RWPE1 (cell line): ENCODE measurements around the gene ATP8B4.
"Not testable (repeated sequence)": the region's sequence is repeated elsewhere in the genome, so short reads cannot be mapped to it uniquely, and the experiment has no call there.

Source experiments
- CTCF ChIA-PET: fragments of 350-600 bp; sonication (Branson Sonifier 250); formaldehyde crosslinking; extraction: SDS; loops from one replicate; lab custom pipeline; 2021; lab: Yijun Ruan, JAX
- POLR2A ChIA-PET: fragments of 400-600 bp; formaldehyde crosslinking; extraction: SDS; loops from one replicate; lab custom pipeline; 2020; ENCODE audit warnings: antibody characterized with exemption; ENCODE audit not compliant: low non-redundant PET; lab: Yijun Ruan, JAX
- DNase-seq: peaks from one replicate; pipeline ENCODE4 v3.0.0; 2012; ENCODE audit warnings: low spot score
- H3K27ac ChIP-seq: fragments of 450-650 bp; 2 replicates; pipeline ENCODE4 v1.5.1; 2017
- CTCF ChIP-seq: fragments of 450-650 bp; conservative IDR thresholded peaks from 2 replicates; pipeline ENCODE4 v1.5.1; 2017; ENCODE audit warnings: low read depth, mild to moderate bottlenecking

The ATP8B4 gene

GRCh38 chr15:50106457-50106856, 12.6 kb downstream of the ATP8B4 start:
- H3K27ac ChIP-seq: no peak overlapping the region
- no peak for DNase-seq
- ChIA-PET POLR2A (no interaction called here), CTCF (no interaction called here)
- no peak for TF ChIP-seq CTCF

- no peak overlapping the region for H3K27ac ChIP-seq
- no peak for DNase-seq
- CTCF ChIA-PET: no interaction called here
- POLR2A ChIA-PET: no interaction called here
- no peak for TF ChIP-seq CTCF
These were observed 18.5 kb downstream of the ATP8B4 start for GRCh38 chr15:50100486-50100885.

- CTCF ChIA-PET: no interaction called here
- DNase-seq: no peak
- no peak overlapping the region for H3K27ac ChIP-seq
- TF ChIP-seq CTCF: no peak
- POLR2A ChIA-PET: no interaction called here
These were observed 20.5 kb downstream of the ATP8B4 start for GRCh38 chr15:50098545-50098944.

GRCh38 chr15:50095938-50096821, 22.9 kb downstream of the ATP8B4 start:
- no peak for TF ChIP-seq CTCF
- no peak overlapping the region for H3K27ac ChIP-seq
- no peak for DNase-seq
- CTCF ChIA-PET: no interaction called here
- POLR2A ChIA-PET: no interaction called here

- POLR2A ChIA-PET, CTCF ChIA-PET, H3K27ac ChIP-seq, DNase-seq: not testable (repeated sequence)
These were observed 29.6 kb downstream of the ATP8B4 start for GRCh38 chr15:50089386-50089785.

GRCh38 chr15:50084932-50085331, 34.1 kb downstream of the ATP8B4 start:
- TF ChIP-seq CTCF: no peak
- H3K27ac ChIP-seq: no peak overlapping the region
- DNase-seq: no peak
- ChIA-PET CTCF (no interaction called here), POLR2A (no interaction called here)

- ChIA-PET CTCF (no interaction called here), POLR2A (no interaction called here)
- TF ChIP-seq CTCF: no peak
- H3K27ac ChIP-seq: no peak overlapping the region
- DNase-seq: no peak
These were observed 35.5 kb downstream of the ATP8B4 start for GRCh38 chr15:50083424-50084025.
